ENCODE data around the gene TSPAN18.

TSPAN18 gene

GRCh38 chr11:44766972-44767278, 40.2 kb downstream of the TSPAN18 start:
- no peak for DNase-seq (ENCODE audit: low read depth)
- no peak overlapping the region for H3K4me3 ChIP-seq (ENCODE audit: low read depth, low read length)
- no peak for TF ChIP-seq CTCF (IDR thresholded peaks at IDR 0.05; ENCODE audit: insufficient read depth, low read depth, low read length, missing control alignments)

GRCh38 chr11:44767421-44767820, 40.7 kb downstream of the TSPAN18 start:
- TF ChIP-seq CTCF (IDR thresholded peaks at IDR 0.05; ENCODE audit: insufficient read depth, low read depth, low read length, missing control alignments), result no peak
- no peak for DNase-seq (ENCODE audit: low read depth)
- no peak overlapping the region for H3K4me3 ChIP-seq (ENCODE audit: low read depth, low read length)

DNA sequence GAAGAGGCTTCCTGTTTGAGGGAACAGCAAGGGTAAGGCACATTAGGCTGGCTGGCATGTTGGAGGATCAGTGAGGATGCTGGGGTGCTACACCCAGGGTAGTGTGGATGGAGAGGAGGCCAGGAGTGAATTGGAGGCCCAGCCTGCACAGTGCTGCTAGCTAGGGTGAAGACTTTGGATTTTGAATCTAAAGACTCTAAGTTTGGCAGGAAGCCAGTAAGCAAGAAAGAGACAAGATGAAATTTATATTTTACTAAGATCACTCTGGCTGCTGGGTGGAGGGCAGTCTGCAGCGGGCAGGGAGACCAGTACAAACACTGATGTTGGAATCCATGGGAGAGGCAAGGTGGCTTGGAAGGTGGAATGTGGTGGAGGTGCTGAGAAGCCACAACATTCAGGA, 43.6 kb downstream of the TSPAN18 start:
- DNase-seq (ENCODE audit: low read depth), result no peak
- TF ChIP-seq CTCF (IDR thresholded peaks at IDR 0.05; ENCODE audit: insufficient read depth, low read depth, low read length, missing control alignments), result no peak
- H3K4me3 ChIP-seq (ENCODE audit: low read depth, low read length), result no peak overlapping the region

- no peak for DNase-seq (ENCODE audit: low read depth)
- no peak for TF ChIP-seq CTCF (IDR thresholded peaks at IDR 0.05; ENCODE audit: insufficient read depth, low read depth, low read length, missing control alignments)
- H3K4me3 ChIP-seq (ENCODE audit: low read depth, low read length), result no peak overlapping the region
These were observed 44.5 kb downstream of the TSPAN18 start for GRCh38 chr11:44771252-44771734.

- TF ChIP-seq CTCF (IDR thresholded peaks at IDR 0.05; ENCODE audit: insufficient read depth, low read depth, low read length, missing control alignments), result no peak
- DNase-seq (ENCODE audit: low read depth), result no peak
These were observed 45.1 kb downstream of the TSPAN18 start for GRCh38 chr11:44771841-44772240.

GRCh38 chr11:44773351-44773965, 46.7 kb downstream of the TSPAN18 start:
- DNase-seq (ENCODE audit: low read depth), result no peak
- TF ChIP-seq CTCF (IDR thresholded peaks at IDR 0.05; ENCODE audit: insufficient read depth, low read depth, low read length, missing control alignments), result no peak
- H3K4me3 ChIP-seq (ENCODE audit: low read depth, low read length), result no peak overlapping the region

More at GRCh38 chr11:44771841-44772240, 45.1 kb downstream of the TSPAN18 start:
- no peak overlapping the region for H3K4me3 ChIP-seq (ENCODE audit: low read depth, low read length)

- TF ChIP-seq CTCF (IDR thresholded peaks at IDR 0.05; ENCODE audit: insufficient read depth, low read depth, low read length, missing control alignments), result no peak
- H3K4me3 ChIP-seq (ENCODE audit: low read depth, low read length), result no peak overlapping the region
- no peak for DNase-seq (ENCODE audit: low read depth)
These were observed 47.3 kb downstream of the TSPAN18 start for GRCh38 chr11:44774108-44774507.

Data from GM12865 (cell line).